ENCODE data around the gene CNGB1.

GRCh38 chr16:57843400-57843799, 127.5 kb downstream of the CNGB1 start:
- no peak for TF ChIP-seq EZH2 (IDR thresholded peaks at IDR 0.05; ENCODE audit: low read length, unreplicated experiment)
- TF ChIP-seq, protein P1, sequence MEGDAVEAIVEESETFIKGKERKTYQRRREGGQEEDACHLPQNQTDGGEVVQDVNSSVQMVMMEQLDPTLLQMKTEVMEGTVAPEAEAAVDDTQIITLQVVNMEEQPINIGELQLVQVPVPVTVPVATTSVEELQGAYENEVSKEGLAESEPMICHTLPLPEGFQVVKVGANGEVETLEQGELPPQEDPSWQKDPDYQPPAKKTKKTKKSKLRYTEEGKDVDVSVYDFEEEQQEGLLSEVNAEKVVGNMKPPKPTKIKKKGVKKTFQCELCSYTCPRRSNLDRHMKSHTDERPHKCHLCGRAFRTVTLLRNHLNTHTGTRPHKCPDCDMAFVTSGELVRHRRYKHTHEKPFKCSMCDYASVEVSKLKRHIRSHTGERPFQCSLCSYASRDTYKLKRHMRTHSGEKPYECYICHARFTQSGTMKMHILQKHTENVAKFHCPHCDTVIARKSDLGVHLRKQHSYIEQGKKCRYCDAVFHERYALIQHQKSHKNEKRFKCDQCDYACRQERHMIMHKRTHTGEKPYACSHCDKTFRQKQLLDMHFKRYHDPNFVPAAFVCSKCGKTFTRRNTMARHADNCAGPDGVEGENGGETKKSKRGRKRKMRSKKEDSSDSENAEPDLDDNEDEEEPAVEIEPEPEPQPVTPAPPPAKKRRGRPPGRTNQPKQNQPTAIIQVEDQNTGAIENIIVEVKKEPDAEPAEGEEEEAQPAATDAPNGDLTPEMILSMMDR (conservative IDR thresholded peaks at IDR 0.05; ENCODE audit: low read depth, low read length) = no peak
- no peak for TF ChIP-seq EZH2phosphoT487 (IDR thresholded peaks at IDR 0.05; ENCODE audit: borderline replicate concordance, low read length)

All from PC-3 (cell line).